HG03108 (cell line): ENCODE measurements around the gene DENND1C.
"Not testable (repeated sequence)": the region's sequence is repeated elsewhere in the genome, so short reads cannot be mapped to it uniquely, and the experiment has no call there.

Experiments
- ATAC-seq: cut with Tn5 transposase; IDR thresholded peaks from one replicate; pipeline ENCODE4 v1.9.1; 2021; ENCODE audit warnings: moderate library complexity; ENCODE audit not compliant: unreplicated experiment

The DENND1C gene

DNA sequence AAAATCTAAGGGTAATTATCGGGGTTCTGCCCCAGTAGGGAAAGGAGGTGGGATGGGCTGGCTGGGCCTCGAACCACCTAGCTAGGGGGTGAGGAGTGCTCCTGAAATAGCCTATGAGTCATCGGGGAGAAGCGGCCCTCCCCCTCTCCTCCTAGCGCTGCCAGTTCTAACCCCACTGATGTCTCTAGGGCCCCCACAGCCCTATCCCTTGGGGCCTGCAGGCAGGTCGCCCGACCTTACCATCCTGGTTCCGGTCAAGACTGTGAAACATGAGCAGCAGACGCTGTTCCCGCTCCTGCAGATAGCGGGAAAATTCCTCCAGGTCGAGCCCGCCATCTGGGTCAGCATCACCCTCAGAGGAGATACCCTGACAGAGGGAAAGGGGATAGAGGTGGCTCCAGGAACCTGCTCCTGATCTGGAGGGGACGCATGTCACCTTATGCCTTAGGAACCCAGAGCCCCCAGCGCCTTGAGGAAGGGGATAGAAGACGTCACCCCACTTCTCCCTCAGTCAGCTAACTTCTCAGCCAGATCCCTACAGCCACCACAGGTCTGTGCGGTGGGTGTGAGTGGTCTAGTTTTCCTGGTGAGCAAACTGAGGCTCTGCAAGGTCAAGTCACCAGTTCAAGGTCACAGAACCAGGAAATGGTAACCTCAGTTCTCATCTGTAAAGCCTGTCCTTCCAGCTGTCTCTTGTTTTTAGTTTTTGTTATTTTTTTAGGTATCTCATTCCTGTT, 23.5 kb downstream of the DENND1C start:
- no peak for ATAC-seq

DNA sequence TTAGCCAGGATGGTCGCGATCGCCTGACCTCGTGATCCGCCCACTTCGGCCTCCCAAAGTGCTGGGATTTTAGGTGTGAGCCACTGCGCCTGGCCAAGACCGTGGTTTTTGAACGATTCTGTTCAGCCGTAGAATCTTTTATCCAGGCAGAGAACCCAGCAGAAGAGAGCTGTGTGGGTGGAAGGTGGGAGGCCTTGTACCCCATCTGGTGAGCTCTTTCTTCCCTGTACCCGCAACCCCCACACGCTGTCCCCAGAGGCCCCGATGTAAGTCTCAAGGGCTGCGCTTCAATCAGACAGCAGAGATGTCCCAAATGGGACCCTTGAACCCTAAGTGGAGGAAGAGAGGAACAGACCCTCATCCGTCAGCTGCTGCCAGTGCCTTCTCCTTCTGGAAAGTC, 25.7 kb downstream of the DENND1C start:
- ATAC-seq = no peak

DNA sequence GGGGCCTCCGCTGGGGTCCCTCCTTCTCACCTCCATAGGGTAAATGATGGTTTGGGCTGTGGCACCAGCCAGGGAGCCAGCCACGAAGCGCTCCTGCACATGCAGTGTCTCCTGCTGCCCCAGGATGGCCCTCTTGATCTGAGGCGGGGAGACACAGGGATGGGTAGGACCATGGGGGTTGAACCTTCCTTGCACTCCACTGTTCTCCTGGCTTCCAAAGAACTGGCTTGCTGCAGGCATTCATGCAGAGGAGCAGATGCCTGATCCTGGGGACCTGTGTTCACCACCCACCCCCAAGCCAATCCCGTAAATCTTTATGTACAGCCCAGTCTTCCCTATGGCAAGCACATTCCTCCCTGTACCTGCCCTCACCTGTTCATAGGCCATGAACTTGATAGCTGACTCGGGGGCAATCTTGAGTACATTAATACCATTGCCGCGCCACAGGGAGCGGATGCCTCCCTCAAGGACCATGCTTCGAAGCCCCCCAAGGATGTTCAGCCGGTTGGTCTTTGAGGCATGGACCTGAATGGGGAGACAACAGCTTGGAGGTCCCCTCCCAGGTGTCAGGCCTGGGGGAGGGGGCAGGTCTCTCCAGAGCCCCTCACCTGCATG, 27.5 kb downstream of the DENND1C start:
- no peak for ATAC-seq

DNA sequence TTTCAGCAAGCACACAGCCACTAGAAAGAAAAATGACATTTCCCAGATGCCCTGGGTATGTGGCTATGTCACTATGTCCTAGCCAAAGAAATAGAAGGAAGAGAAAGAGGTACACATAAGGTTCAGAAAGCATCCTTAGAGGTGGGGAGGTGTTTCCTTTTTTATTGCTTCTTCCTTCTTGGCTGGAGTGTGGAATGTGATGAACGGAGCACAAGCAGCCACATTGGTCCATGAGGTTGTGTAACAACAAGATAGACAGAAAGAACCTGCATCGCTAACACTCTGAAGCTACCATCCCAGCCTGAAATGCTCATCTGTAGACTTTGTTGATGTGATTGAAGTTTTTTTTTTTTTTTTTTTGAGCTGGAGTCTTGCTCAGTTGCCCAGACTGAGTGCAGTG, 28.7 kb downstream of the DENND1C start:
- no peak for ATAC-seq

DNA sequence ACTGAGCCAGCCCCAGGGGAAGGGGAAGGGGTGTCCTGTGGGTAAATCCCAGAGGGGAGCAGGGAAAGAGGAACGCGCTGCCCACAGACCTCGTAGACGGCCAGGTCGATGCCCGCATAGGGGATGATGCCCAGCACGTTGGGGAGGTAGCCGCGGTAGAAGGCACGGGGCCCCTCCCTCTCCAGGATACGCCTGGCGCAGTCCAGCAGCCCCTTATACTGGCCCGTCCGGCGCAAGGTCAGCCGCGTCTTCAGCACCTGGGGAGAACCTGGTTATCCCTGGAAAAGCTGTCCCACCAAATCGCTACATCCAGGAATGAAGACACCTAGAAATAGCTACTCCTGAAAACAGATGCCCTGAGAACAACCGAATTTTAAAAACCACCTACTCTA, 29.4 kb downstream of the DENND1C start:
- ATAC-seq = no peak

DNA sequence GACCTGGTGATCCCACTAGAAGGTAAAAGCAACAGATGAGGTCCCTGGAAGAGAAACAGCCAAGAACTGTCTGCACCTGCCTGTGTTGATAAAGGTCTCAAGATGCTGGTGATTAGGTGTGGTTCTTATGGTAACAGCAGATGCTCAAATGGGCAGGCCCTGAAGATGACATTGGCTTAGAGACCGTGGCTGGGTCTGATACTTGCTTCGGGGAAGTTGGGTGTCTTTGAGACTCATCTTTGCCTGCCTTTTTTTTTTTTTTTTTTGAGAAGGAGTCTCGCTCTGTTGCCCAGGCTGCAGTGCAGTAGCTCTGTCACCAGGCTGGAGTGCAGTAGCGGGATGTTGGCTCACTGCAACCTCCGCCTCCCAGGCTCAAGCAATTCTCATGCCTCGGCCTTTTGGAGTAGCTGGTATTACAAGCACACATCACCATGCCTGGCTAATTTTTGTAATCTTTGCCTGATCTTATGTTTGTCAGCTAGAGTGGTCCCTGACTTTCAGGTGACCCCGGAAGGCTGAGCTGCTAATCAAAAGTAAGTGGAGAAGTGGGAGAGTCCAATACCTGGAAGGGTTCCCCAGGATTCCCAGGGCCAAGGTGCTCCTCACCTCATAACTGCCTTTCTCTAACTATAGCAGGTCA, 29.9 kb downstream of the DENND1C start:
- no peak for ATAC-seq

DNA sequence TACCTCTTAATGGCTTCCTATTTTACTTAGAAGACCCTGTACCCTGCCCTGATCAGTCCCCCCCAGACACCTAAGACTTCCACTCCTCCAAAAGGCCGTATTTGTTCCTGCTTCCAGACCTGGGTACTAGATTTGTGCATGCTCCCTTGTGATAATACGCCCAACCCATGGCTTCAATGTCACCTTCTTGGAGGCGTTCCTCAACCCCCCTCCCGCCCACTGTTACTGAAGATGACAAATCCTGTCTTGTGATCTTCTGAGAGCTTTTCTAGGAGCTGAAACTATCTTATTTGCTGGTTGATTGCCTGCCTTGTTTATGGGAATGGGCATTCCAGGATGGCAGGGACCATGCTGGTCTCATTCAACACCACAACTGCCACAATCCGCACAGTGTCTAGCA, 31.4 kb downstream of the DENND1C start:
- ATAC-seq = no peak

DNA sequence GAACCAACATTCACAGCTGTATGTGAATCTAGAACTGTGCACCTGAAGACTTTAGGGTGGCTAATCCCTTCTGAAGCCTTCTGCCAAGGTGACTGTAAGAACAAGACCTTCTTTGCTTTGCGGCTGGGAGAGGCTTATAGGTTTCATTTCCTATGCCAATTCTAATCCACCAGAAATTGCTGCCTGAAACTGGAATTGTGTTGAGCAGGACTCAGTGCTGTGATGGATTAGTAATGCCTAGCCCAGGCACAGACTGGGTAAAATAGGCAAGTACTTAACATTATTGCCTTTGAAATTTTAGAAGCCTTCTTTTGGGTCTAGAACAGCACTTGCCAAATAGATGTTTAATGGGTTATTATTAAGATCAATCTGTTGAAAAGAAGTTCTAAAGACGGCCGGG, 33.5 kb downstream of the DENND1C start:
- no peak for ATAC-seq

DNA sequence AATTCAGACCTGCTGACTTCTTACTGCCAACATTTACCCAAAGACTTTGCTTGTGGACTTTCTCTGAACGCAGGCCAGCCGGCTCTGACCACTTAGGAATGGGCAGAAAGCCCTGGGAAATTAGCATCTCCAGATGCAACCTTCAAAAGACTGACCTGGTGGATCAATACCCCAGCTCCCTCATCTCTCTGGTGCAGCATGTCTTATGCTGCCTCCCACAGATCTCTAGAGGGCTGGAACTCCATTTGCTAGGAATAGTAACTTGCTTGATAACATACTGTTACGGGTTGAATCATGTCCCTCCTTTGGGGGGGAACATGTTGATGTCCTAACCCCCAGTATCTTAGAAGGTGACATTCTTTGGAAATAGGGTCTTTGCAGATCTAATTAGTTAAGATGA, 35.1 kb downstream of the DENND1C start:
- no peak for ATAC-seq

DNA sequence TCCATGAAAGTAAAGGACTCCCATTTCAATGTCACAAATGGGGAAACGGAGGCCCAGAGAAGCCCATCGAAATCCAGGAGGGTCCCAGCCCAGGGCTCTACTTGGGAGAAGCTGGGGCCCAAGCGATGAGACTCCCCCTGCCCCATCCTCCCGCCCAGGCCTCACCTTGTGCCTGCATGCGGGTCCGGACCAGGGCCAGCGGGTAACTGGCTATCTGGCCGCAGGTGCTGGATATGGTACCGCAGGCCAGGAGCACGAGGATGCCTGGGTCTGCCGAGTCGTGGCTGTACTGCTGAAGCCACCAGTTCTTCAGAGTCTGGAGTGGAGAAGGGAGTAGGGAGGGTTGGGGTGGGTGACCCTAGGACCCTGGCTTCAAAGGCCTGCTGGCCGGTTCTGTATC, 37.6 kb downstream of the DENND1C start:
- ATAC-seq = no peak

DNA sequence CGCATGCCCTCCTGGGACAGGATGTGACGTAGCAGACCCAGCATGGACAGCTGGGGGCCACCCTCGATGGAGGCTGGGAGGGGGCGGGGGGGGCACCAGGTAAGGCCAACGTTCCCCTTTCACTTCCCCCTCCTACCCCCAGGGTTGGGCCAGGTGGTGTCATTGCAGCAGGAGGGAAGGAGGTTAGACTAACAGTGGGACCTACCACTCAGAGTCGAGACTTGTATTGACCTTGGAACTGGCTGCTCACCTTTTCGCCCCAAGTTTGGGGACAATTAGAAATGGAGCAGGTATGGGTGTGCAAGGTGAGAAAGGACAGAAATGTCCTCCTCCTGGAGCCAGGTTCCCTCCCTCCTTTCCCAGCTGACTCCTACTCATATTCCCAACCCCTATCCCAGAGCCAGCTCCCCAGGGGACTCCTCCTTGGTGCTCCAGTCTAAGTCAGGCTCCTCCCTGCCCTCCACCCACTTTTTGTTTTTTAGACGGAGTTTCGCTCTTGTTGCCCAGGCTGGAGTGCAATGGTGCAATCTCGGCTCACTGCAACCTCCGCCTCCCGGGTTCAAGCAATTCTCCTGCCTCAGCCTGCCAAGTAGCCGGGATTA, 39.4 kb downstream of the DENND1C start:
- ATAC-seq = no peak

DNA sequence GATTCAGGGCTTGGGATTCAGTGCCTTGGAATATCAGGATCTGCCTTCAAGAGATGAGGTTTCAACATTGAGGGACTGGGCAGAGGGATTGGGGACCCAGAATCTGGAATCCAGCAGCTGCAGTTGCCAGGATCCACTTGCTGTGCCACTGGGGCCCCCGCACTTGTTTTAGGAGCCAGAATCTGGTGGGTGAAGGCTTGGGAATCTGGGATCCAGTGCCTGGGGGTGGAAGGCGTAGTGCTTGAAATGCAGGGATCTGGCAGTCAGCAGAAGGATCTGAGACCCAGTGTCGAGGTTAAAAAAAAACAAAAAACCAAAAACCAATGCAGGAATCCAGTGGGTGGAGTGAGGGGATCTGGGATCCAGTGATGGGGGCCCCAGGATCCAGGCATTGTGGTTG, 40.7 kb downstream of the DENND1C start:
- ATAC-seq = no peak

DNA sequence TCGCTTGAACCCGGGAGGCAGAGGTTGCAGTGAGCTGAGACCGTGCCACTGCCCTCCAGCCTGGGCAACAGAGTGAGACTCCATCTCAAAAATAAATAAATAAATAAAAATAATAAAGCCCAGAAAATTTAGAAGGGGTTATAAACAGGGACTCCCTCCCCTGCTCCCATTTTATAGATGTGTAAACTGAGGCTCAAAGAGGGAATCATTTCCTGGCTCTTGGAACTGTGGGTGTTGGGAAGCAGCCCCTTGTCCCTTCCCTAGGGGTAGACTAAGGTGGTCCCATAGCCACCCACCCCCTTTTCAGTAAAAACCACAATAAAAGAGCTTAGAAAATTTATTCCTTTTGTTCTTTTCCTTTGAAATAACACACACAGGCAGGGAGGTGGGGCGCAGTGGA, 41.8 kb downstream of the DENND1C start:
- no peak for ATAC-seq

DNA sequence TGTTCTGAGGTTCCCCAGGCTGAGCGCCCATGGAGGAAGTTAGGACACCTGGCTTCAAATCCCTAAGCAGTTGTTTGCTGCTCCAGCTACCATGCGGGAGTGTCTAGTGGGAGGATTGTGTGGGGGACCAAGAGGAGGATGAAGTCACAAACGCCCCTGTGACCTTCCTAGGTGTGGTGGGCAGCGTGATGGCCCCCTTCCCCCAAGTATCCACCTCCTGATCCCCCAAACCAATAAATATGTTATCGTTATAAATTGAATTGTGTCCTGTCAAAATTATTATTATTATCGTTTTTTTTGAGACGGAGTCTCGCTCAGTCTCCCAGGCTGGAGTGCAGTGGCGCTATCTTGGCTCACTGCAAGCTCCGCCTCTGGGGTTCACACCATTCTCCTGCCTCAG, 47.9 kb downstream of the DENND1C start, which contains the start of gene SLC25A41:
TSS of gene SLC25A41 (minus strand) at position 101 of the 400 bp plus-strand sequence. CDS start at position 31, 70 bp downstream.
- ATAC-seq = no peak

DNA sequence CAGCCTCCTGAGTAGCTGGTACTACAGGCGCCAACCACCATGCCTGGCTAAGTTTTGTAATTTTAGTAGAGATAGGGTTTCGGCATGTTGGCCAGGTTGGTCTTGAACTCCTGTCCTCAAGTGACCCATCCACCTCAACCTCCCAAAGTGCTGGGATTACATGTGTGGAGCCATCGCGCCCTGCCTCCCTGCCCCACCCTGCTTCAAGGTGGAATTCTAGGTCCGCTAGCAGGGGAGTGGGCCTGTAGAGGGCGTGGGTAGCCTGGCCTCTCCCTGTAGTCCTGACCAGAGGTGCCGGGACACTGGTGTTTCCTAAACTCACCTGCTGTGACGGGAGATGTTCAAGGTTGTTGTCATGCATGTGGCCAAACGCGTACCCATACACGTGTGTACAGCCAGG, 48.4 kb downstream of the DENND1C start:
- no peak for ATAC-seq

DNA sequence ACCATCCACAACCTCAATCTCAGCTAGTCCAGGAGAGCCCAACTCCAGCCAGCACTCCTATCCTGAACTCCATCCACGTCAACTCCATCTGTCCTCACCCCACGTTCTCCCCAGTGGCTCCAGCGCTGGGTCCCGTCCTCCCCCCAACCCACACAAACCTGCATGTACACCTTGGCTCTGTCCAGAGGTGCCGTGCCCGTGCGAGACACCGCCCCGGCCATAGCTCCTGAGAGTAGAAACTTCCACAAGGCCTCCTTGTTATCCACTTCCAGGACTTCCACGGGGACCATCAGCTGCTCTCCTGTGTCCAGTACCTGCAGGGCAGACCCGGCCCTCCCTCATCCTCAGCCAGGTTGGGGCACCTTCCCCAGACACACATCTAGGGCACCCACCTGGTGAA, 49.7 kb downstream of the DENND1C start:
- no peak for ATAC-seq

DNA sequence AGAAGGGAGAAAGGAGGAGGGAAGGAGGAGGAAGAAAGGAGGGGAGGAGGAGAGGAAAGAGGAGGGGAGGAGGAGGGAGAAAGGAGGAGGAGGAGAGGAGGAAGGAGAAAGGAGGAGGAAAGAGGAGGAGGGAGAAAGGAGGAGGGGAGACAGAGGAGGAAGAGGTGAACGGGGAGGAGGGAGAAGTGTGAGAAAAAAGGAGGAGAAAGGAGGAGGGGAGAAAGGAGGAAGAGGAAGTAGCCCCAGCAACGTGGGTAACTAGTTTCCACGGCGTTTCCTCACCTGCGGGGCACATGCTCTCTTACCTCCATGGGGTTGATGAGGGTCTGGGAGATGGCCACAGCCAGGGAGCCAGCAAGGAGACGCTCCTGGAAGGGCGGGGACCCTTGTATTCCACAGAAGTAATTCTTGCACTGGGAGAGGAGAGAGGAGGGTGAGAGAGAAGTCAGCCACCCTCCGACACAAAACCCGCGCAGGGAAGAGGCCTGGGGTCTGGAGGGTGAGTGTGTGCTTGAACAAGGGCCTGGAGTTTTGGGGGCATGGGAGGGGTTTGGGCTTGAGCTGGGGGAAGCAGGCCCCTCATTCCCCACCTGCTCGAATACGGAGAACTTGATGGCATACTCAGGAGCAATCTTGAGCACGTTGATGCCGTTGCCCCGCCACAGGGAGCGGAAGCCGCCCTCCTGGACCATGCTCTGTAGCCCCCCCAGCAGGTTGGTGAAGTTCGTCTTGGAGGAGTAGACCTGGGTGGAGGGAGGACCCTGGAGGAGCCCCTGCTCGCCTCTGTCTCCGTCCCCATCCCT, 52.0 kb downstream of the DENND1C start:
- no peak for ATAC-seq

DNA sequence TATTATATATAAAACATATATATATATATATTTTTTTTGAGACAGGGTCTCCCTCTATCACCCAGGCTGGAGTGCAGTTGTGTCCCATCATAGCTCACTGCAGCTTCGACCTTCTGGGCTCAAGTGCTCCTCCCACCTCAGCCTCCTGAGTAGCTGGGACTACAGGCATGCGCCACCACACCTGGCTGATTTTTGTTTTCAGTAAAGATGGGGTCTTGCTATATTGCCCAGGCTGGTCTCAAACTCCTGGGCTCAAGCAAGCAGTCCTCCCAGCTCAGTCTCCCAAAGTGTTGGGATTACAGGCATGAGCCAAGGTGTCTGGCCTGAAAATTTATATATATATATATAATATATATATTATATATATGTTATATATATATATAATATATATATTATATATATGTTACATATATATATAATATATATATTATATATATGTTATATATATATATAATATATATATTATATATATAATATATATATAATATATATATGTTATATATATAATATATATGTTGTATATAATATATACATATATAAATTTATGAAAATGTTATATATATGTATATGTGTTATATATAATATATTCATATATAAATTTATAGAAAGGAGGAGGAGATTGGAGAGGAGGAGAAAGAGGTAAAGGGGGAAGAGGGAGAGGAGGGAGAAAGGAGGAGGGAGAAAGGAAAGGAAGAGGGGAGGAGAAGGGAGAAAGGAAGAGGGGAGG, 52.7 kb downstream of the DENND1C start:
- not testable (repeated sequence) for ATAC-seq

DNA sequence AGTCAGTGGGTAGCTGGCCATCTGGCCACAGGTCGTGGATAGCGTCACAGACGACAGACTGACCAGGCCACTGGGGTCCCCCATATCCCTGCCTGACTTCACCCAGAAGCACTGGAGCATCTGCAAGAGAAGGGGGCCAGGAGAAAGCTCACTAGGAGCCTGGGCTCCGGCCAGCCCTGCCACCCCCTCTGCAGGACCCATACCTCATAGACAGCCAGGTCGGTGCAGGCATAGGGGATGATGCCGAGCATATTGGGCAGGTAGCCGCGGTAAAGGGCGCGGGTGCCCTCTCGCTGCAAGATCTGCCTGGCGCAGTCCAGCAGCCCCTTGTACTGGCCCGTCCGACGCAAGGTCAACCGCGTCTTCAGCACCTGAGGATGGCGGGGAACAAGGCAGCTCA, 54.5 kb downstream of the DENND1C start:
- ATAC-seq = no peak
